Measurements from ENCODE around the gene AARS2. TPM values are rescaled to one million over a fixed set of nuclear protein-coding genes. Genes with fewer than 3 reads are reported as not detected.

The AARS2 gene
- total and polyA plus RNA-seq, 4 donors = 1.9 to 9.6 (median 6.9) TPM

GRCh38 chr6:44301782-44302564 is 11.2 kb downstream of the AARS2 start:
- no peak for DNase-seq (ENCODE audit: low spot score)
- H3K9ac ChIP-seq (ENCODE audit: low read depth in 1 of 2, low read length in 2 of 2) = no peak overlapping the region
- WGBS = 92% methylated on average over 14 of the region's 14 CpGs
- no peaks in the 10 kb centered on the region for H3K27me3 ChIP-seq (ENCODE audit: control insufficient read depth in 4 of 4, insufficient read depth in 4 of 4, low read length in 3 of 4)
- H3K36me3 ChIP-seq (ENCODE audit: control insufficient read depth in 4 of 4, insufficient read depth in 3 of 4, low read depth in 1 of 4, low read length in 3 of 4) = peaks cover 7 to 67% (median 30%) of the 10 kb centered on the region in 4 donors
- no peak overlapping the region for H3K4me3 ChIP-seq (ENCODE audit: low read depth in 1 of 3, low read length in 3 of 3)
- TF ChIP-seq ATF3 (IDR thresholded peaks at IDR 0.05) = no peak
- no peaks in the 10 kb centered on the region for H3K9me3 ChIP-seq (ENCODE audit: control insufficient read depth in 4 of 4, low read length in 3 of 4)
- H3K27ac ChIP-seq (ENCODE audit: low read depth in 1 of 2, low read length in 2 of 2) = no peak overlapping the region
- peaks cover 7 to 10% (median 10%) of the 10 kb centered on the region in 4 donors for H3K4me1 ChIP-seq (ENCODE audit: control insufficient read depth in 4 of 4, insufficient read depth in 4 of 4, low read length in 3 of 4)

- H3K36me3 ChIP-seq (ENCODE audit: control insufficient read depth in 4 of 4, insufficient read depth in 3 of 4, low read depth in 1 of 4, low read length in 3 of 4) = peaks cover 7 to 58% (median 27%) of the 10 kb centered on the region in 4 donors
- no peak overlapping the region for H3K27ac ChIP-seq (ENCODE audit: low read depth in 1 of 2, low read length in 2 of 2)
- H3K9me3 ChIP-seq (ENCODE audit: control insufficient read depth in 4 of 4, low read length in 3 of 4) = no peaks in the 10 kb centered on the region
- peaks cover 7 to 13% (median 11%) of the 10 kb centered on the region in 4 donors for H3K4me1 ChIP-seq (ENCODE audit: control insufficient read depth in 4 of 4, insufficient read depth in 4 of 4, low read length in 3 of 4)
- no peak overlapping the region for H3K4me3 ChIP-seq (ENCODE audit: low read depth in 1 of 3, low read length in 3 of 3)
- 94% methylated on average over 8 of the region's 8 CpGs for WGBS
- no peak for TF ChIP-seq ZBTB33 (IDR thresholded peaks at IDR 0.05)
- TF ChIP-seq GABPA (IDR thresholded peaks at IDR 0.05 in 1 of 2, conservative IDR thresholded peaks at IDR 0.05 in 1 of 2) = no peak
- no peak for TF ChIP-seq FOXA1 (IDR thresholded peaks at IDR 0.05)
- TF ChIP-seq MAX (IDR thresholded peaks at IDR 0.05) = no peak
- no peak for TF ChIP-seq RXRA (IDR thresholded peaks at IDR 0.05)
- no peak for TF ChIP-seq HNF4G (IDR thresholded peaks at IDR 0.05)
- no peak for DNase-seq (ENCODE audit: low spot score)
- no peak overlapping the region for H3K9ac ChIP-seq (ENCODE audit: low read depth in 1 of 2, low read length in 2 of 2)
- peaks cover 0 to 2% (median 0%) of the 10 kb centered on the region in 4 donors for H3K27me3 ChIP-seq (ENCODE audit: control insufficient read depth in 4 of 4, insufficient read depth in 4 of 4, low read length in 3 of 4)
These were observed 12.0 kb downstream of the AARS2 start for GRCh38 chr6:44301106-44301505.

- Histone ChIP-seq H3K27me3 (ENCODE audit: control insufficient read depth in 4 of 4, insufficient read depth in 4 of 4, low read length in 3 of 4) (peaks cover 0 to 8% (median under 1%) of the 10 kb centered on the region in 4 donors), H3K9me3 (ENCODE audit: control insufficient read depth in 4 of 4, low read length in 3 of 4) (no peaks in the 10 kb centered on the region), H3K4me1 (ENCODE audit: control insufficient read depth in 4 of 4, insufficient read depth in 4 of 4, low read length in 3 of 4) (peaks cover 7 to 13% (median 11%) of the 10 kb centered on the region in 4 donors), H3K4me3 (ENCODE audit: low read depth in 1 of 3, low read length in 3 of 3) (no peak overlapping the region), H3K36me3 (ENCODE audit: control insufficient read depth in 4 of 4, insufficient read depth in 3 of 4, low read depth in 1 of 4, low read length in 3 of 4) (peaks cover 5 to 51% (median 24%) of the 10 kb centered on the region in 4 donors), H3K9ac (ENCODE audit: low read depth in 1 of 2, low read length in 2 of 2) (no peak overlapping the region), H3K27ac (ENCODE audit: low read depth in 1 of 2, low read length in 2 of 2) (no peak overlapping the region)
- no peak for DNase-seq (ENCODE audit: low spot score)
- 85% methylated on average over 7 of the region's 7 CpGs for WGBS
- TF ChIP-seq YY1 (IDR thresholded peaks at IDR 0.05) (no peak), ZBTB33 (IDR thresholded peaks at IDR 0.05) (no peak), MAX (IDR thresholded peaks at IDR 0.05) (no peak), TAF1 (conservative IDR thresholded peaks at IDR 0.05) (no peak), SP1 (IDR thresholded peaks at IDR 0.05) (no peak), CTCF (IDR thresholded peaks at IDR 0.05; ENCODE audit: low read depth, low read length, missing input control) (no peak), RXRA (IDR thresholded peaks at IDR 0.05) (no peak), NR2F2 (IDR thresholded peaks at IDR 0.05) (no peak), FOXA1 (IDR thresholded peaks at IDR 0.05) (no peak), JUND (IDR thresholded peaks at IDR 0.05) (no peak), HNF4A (conservative IDR thresholded peaks at IDR 0.05) (no peak), REST (IDR thresholded peaks at IDR 0.05) (no peak)
These were observed 12.8 kb downstream of the AARS2 start for GRCh38 chr6:44300292-44300823.
